NB4 (cell line): ENCODE results near the gene SCN11A.

ENCODE experiments used
- DNase-seq: peaks from one replicate; pipeline ENCODE4 v3.0.0; 2010; ENCODE audit warnings: low read depth
- H3K4me3 ChIP-seq: one replicate; pipeline ENCODE4 v1.5.1; 2011; ENCODE audit warnings: mild to moderate bottlenecking, low read depth, low read length, moderate library complexity
- CTCF ChIP-seq: IDR thresholded peaks from one replicate; pipeline ENCODE4 v1.5.1; 2012; ENCODE audit warnings: low read depth, low read length
- MAX ChIP-seq: IDR thresholded peaks from 2 replicates; pipeline ENCODE4 v1.6.1; 2011; ENCODE audit warnings: low read depth, low read length
- MYC ChIP-seq: IDR thresholded peaks from 2 replicates; pipeline ENCODE4 v1.6.1; 2011; ENCODE audit warnings: low read depth, low read length
- POLR2A ChIP-seq: IDR thresholded peaks from 2 replicates; pipeline ENCODE4 v1.6.1; 2011; ENCODE audit warnings: mild to moderate bottlenecking; ENCODE audit not compliant: insufficient read length; ENCODE audit errors: extremely low read depth

SCN11A gene

GRCh38 chr3:39098473-39099000 is 46.8 kb upstream of the SCN11A start:
- TF ChIP-seq MYC (no peak), CTCF (no peak), MAX (no peak), POLR2A (no peak)
- DNase-seq: no peak
- no peak overlapping the region for H3K4me3 ChIP-seq

GRCh38 chr3:39097716-39098472 is 46.1 kb upstream of the SCN11A start:
- no peak for DNase-seq
- no peak overlapping the region for H3K4me3 ChIP-seq
- TF ChIP-seq MYC: no peak
- TF ChIP-seq POLR2A: no peak
- no peak for TF ChIP-seq CTCF
- no peak for TF ChIP-seq MAX

- no peak for TF ChIP-seq CTCF
- TF ChIP-seq MAX: no peak
- no peak for TF ChIP-seq MYC
- TF ChIP-seq POLR2A: no peak
- H3K4me3 ChIP-seq: no peak overlapping the region
- DNase-seq: no peak
Observed at GRCh38 chr3:39096775-39097174, 45.0 kb upstream of the SCN11A start.

GRCh38 chr3:39095778-39096177 is 44.0 kb upstream of the SCN11A start:
- H3K4me3 ChIP-seq: no peak overlapping the region
- TF ChIP-seq POLR2A (no peak), MYC (no peak), MAX (no peak), CTCF (no peak)
- DNase-seq: no peak

- peak; percentile 14 for DNase-seq
- H3K4me3 ChIP-seq: no peak overlapping the region
- TF ChIP-seq MYC (no peak), POLR2A (no peak), MAX (no peak), CTCF (no peak)
Observed at GRCh38 chr3:39094851-39095677, 43.3 kb upstream of the SCN11A start.
